ENCODE measurements around the gene FRMD6. TPM values are rescaled to one million over a fixed set of nuclear protein-coding genes. Genes with fewer than 3 reads are reported as not detected.

Gene FRMD6
- total RNA-seq, result 61.6 and 73.4 TPM in 2 replicates

GRCh38 chr14:51651388-51652167, at the start of gene FRMD6:
TSS of gene FRMD6 (plus strand) at chr14:51651910. CDS start at chr14:51689837, 37,927 bp downstream.

Other genes with a start within 250 kb of the FRMD6 start
- gene GNG2, start 208.7 kb downstream of the FRMD6 start, total RNA-seq, result 11.3 and 13.6 TPM in 2 replicates